T-helper 2 cell treated with Interferon-gamma antibody and Interleukin-4, amounts not matched to agents 5 μg/mL and 100 μg/mL, for 36 hours (primary cell): ENCODE measurements around the gene GMCL2.

ENCODE experiments used
- DNase-seq: peaks from one replicate; pipeline ENCODE4 v3.0.0; 2021; ENCODE audit warnings: low spot score
- H3K27ac Mint-ChIP-seq: one replicate; pipeline ENCODE4 v1.8.0; 2021; ENCODE audit warnings: mild to moderate bottlenecking, mixed read lengths
- H3K27me3 Mint-ChIP-seq: one replicate; pipeline ENCODE4 v1.8.0; 2021; ENCODE audit warnings: low read depth, mixed read lengths
- H3K36me3 Mint-ChIP-seq: one replicate; pipeline ENCODE4 v1.8.0; 2021; ENCODE audit warnings: low read depth, mixed read lengths
- H3K4me1 Mint-ChIP-seq: one replicate; pipeline ENCODE4 v1.8.0; 2021; ENCODE audit warnings: low read depth, mixed read lengths
- H3K4me3 Mint-ChIP-seq: one replicate; pipeline ENCODE4 v1.8.0; 2022; ENCODE audit warnings: mild to moderate bottlenecking, moderate library complexity, mixed read lengths
- H3K9me3 Mint-ChIP-seq: one replicate; pipeline ENCODE4 v1.8.0; 2021; ENCODE audit warnings: mixed read lengths

GMCL2 gene

DNA sequence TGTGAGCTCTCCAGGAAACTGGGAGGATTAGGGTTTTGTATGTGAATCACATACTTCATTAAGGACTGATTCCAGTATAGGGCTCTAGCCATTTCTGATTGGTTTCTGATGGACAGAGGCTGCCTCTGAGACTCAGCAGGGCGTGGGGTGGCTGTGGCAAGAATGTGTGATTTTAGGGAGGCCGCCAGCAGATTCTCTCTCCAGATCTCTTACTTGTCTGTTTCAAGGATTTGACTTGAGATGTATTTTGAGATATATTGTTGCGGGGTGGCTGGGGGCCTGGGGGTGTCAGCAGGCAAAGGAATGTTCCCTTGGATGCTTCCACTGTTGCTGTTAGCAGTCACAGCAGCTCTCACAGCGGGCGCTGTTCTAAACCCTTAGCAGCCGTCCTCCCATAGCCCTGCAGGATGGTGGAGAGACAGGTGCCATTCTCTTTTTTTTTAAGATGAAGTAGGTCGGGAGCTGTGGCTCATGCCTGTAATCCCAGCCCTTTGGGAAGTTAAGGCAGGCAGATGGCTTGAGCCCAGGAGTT, 9.2 kb upstream of the GMCL2 start:
- H3K27ac Mint-ChIP-seq, result no peak overlapping the region
- no peak overlapping the region for H3K4me3 Mint-ChIP-seq
- no peak for DNase-seq

GRCh38 chr5:178194026-178194425, 6.9 kb upstream of the GMCL2 start:
- H3K27me3 Mint-ChIP-seq, result peaks cover 24% of the 10 kb centered on the region
- no peak overlapping the region for H3K4me3 Mint-ChIP-seq
- H3K4me1 Mint-ChIP-seq, result peaks cover 10% of the 10 kb centered on the region
- no peak for DNase-seq
- no peaks in the 10 kb centered on the region for H3K36me3 Mint-ChIP-seq
- no peaks in the 10 kb centered on the region for H3K9me3 Mint-ChIP-seq
- no peak overlapping the region for H3K27ac Mint-ChIP-seq

More for the DNA sequence above, 9.2 kb upstream of the GMCL2 start:
- Mint-ChIP-seq H3K9me3 (no peaks in the 10 kb centered on the region), H3K4me1 (peaks cover 10% of the 10 kb centered on the region), H3K36me3 (no peaks in the 10 kb centered on the region), H3K27me3 (peaks cover 24% of the 10 kb centered on the region)

DNA sequence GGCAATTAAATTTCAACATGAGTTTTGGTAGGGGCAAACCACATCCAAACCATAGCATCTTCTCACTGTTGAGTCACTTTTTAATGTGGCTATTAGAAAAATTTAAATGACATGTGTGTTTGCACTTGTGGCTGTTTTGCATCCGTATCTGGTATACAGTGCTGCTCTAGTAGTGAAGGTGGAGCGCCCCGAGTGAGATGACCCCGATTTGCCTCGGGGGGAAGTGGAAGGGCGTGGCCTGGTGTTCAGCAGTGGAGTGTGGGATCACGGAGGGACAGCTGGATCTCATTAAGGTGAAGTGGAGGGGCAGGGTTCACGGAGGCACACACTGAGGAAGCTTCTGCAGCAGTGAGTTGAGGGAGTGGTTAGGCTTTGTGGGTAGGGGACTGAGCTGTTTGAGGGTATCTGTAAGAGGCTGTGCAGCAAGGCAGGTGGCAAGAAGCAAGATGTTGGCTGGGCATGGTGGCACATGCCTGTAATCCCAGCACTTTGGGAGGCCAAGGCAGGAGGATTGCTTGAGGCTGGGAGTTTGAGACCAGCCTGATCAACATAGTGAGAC, 6.2 kb upstream of the GMCL2 start:
- no peaks in the 10 kb centered on the region for H3K36me3 Mint-ChIP-seq
- no peak overlapping the region for H3K27ac Mint-ChIP-seq
- H3K9me3 Mint-ChIP-seq, result no peaks in the 10 kb centered on the region
- H3K27me3 Mint-ChIP-seq, result peaks cover 24% of the 10 kb centered on the region
- peaks cover 10% of the 10 kb centered on the region for H3K4me1 Mint-ChIP-seq
- no peak overlapping the region for H3K4me3 Mint-ChIP-seq
- no peak for DNase-seq

- H3K27ac Mint-ChIP-seq, result no peak overlapping the region
- H3K36me3 Mint-ChIP-seq, result no peaks in the 10 kb centered on the region
- no peaks in the 10 kb centered on the region for H3K9me3 Mint-ChIP-seq
- DNase-seq, result no peak
- peaks cover 24% of the 10 kb centered on the region for H3K27me3 Mint-ChIP-seq
- H3K4me3 Mint-ChIP-seq, result no peak overlapping the region
- H3K4me1 Mint-ChIP-seq, result peaks cover 10% of the 10 kb centered on the region
Measured at GRCh38 chr5:178192787-178193186, 5.6 kb upstream of the GMCL2 start.

GRCh38 chr5:178192244-178192643, 5.1 kb upstream of the GMCL2 start:
- H3K9me3 Mint-ChIP-seq, result no peaks in the 10 kb centered on the region
- H3K4me3 Mint-ChIP-seq, result no peak overlapping the region
- peaks cover 24% of the 10 kb centered on the region for H3K27me3 Mint-ChIP-seq

GRCh38 chr5:178191661-178192060, 4.5 kb upstream of the GMCL2 start:
- Mint-ChIP-seq H3K4me3 (no peak overlapping the region), H3K27ac (no peak overlapping the region), H3K27me3 (peaks cover 24% of the 10 kb centered on the region), H3K4me1 (peaks cover 10% of the 10 kb centered on the region), H3K9me3 (no peaks in the 10 kb centered on the region), H3K36me3 (no peaks in the 10 kb centered on the region)
- no peak for DNase-seq

More at GRCh38 chr5:178192244-178192643, 5.1 kb upstream of the GMCL2 start:
- peaks cover 10% of the 10 kb centered on the region for H3K4me1 Mint-ChIP-seq
- H3K27ac Mint-ChIP-seq, result no peak overlapping the region
- no peak for DNase-seq
- no peaks in the 10 kb centered on the region for H3K36me3 Mint-ChIP-seq

GRCh38 chr5:178189433-178189832, 2.3 kb upstream of the GMCL2 start:
- no peaks in the 10 kb centered on the region for H3K9me3 Mint-ChIP-seq
- H3K4me3 Mint-ChIP-seq, result no peak overlapping the region
- H3K36me3 Mint-ChIP-seq, result no peaks in the 10 kb centered on the region
- H3K27me3 Mint-ChIP-seq, result peaks cover 17% of the 10 kb centered on the region
- H3K27ac Mint-ChIP-seq, result no peak overlapping the region
- H3K4me1 Mint-ChIP-seq, result peaks cover 9% of the 10 kb centered on the region
- DNase-seq, result no peak

DNA sequence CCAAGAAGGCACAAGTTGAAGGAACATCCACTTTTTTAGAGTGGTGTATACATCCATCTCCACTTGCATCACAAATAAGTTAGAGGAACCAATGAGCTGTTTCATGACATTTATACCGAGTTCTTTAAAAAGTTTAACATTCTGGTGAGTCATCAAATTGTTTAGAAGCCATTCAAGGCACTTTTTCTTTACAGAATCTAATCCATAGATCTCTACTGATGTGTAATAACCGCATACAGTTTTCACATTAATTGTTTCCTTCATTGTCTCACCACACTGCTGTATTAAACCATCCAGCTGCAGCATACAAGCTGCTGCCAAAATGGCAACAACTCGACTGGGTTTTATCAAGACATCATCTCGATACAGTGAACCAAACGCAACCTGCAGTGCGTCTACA, 744 bp downstream of the GMCL2 start:
- H3K4me3 Mint-ChIP-seq, result no peak overlapping the region
- H3K4me1 Mint-ChIP-seq, result peaks cover 6% of the 10 kb centered on the region
- H3K9me3 Mint-ChIP-seq, result no peaks in the 10 kb centered on the region
- no peaks in the 10 kb centered on the region for H3K27me3 Mint-ChIP-seq
- no peaks in the 10 kb centered on the region for H3K36me3 Mint-ChIP-seq
- H3K27ac Mint-ChIP-seq, result no peak overlapping the region
- DNase-seq, result no peak

- Mint-ChIP-seq H3K4me1 (peaks cover 8% of the 10 kb centered on the region), H3K36me3 (no peaks in the 10 kb centered on the region), H3K27ac (no peak overlapping the region), H3K27me3 (no peaks in the 10 kb centered on the region), H3K9me3 (no peaks in the 10 kb centered on the region), H3K4me3 (no peak overlapping the region)
- no peak for DNase-seq
Measured at GRCh38 chr5:178182158-178182876, 4.9 kb downstream of the GMCL2 start.

DNA sequence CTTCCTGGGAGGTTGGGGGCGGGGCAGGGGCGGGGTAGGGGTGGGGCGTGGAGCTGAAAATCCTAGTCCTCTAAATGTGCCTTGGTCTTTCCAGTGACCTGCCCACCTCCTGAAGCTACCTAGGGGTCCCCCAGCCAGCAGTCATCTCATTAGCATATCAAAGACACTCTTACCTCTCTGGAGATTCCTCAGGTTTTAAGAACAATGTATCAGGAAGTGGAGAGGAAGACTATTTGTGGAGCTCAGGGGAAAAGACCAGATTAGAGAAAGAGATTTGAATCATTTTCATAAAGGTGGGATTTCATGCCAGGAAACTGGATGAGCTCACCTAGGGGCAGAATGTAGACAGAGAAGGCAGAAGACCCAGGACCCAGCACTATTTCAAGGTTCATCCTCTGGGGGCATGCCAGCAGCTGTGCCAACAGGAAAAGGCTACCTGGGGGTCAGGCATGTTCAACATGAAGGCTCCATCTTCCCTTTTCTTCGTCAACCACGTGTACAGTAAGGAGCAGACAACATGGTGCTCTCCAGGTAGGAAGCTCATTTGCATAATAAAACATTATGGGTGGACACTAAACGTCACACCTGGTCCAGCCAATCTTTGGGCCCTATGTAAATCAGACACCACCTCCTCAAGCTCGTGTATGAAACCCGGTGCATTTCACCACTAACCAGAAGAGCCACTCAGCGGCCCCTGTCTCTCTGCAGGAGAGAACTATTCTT, 6.9 kb downstream of the GMCL2 start:
- no peaks in the 10 kb centered on the region for H3K9me3 Mint-ChIP-seq
- peaks cover 8% of the 10 kb centered on the region for H3K4me1 Mint-ChIP-seq
- no peaks in the 10 kb centered on the region for H3K27me3 Mint-ChIP-seq
- H3K36me3 Mint-ChIP-seq, result no peaks in the 10 kb centered on the region
- no peak overlapping the region for H3K4me3 Mint-ChIP-seq
- no peak overlapping the region for H3K27ac Mint-ChIP-seq
- no peak for DNase-seq

- Mint-ChIP-seq H3K27ac (no peak overlapping the region), H3K4me3 (no peak overlapping the region), H3K4me1 (peaks cover 8% of the 10 kb centered on the region), H3K36me3 (no peaks in the 10 kb centered on the region), H3K9me3 (no peaks in the 10 kb centered on the region), H3K27me3 (no peaks in the 10 kb centered on the region)
- DNase-seq, result no peak
Measured at GRCh38 chr5:178177569-178177968, 9.6 kb downstream of the GMCL2 start.

DNA sequence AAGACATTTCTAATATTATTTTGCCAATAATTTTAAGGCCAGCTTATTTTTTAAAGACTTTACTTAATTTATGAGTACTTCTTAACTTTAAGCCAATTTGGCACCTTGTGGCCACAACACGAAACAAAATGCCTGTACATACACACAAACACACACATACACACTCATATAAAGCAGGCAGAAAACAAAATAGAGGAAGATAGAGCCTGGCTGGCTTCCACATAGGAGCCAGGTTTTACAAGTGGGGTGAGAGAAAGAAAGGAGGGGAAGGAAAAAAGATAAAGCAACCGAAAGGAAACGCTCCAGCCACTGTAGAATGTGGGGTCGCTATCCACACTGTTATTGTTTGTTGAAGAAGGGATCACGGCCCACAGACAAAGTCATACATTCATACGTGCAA, 10.4 kb downstream of the GMCL2 start:
- Mint-ChIP-seq H3K4me3 (no peak overlapping the region), H3K4me1 (peaks cover 2% of the 10 kb centered on the region), H3K9me3 (no peaks in the 10 kb centered on the region), H3K27ac (no peak overlapping the region), H3K36me3 (no peaks in the 10 kb centered on the region), H3K27me3 (no peaks in the 10 kb centered on the region)
- no peak for DNase-seq

DNA sequence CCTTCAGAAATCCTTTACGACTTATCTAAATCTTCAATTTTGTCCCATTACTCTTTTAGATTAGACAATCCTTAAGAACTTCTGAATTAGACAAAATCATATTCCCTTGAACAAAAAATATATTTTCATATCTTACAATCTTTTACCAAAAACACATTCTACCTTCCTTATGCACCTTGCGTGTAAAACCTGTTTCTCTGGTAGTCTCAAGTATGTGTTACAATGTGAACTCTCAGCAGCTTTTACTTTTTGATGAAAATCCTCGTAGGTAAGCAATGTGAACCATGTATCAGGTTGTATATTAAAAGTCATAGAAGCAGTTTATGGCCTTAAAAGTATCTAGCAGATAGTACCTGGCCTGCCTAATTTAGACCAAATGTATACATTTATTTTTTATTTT, 12.7 kb downstream of the GMCL2 start:
- Mint-ChIP-seq H3K4me3 (no peak overlapping the region), H3K4me1 (no peaks in the 10 kb centered on the region), H3K27me3 (peaks cover 1% of the 10 kb centered on the region), H3K27ac (no peak overlapping the region), H3K9me3 (no peaks in the 10 kb centered on the region), H3K36me3 (no peaks in the 10 kb centered on the region)
- DNase-seq, result no peak

DNA sequence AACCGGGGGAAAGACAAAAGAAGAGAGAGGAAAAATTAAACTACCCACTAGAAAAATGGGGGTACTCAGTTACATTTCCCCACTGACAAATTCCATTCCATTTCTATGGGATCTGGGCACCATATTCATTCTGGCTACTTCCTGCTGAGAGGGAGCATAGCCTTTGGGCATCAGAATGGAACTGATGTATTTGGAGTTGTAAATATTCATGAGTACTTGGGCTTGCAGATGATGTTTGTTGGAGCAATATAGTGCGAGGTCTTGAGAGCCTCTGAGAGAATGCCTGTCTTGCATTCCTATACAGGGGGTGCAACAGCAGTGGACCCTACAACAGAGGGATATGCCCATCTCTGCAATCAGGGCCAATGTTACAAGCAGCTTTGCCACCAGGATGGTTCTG, 16.7 kb downstream of the GMCL2 start:
- Mint-ChIP-seq H3K4me3 (no peak overlapping the region), H3K9me3 (no peaks in the 10 kb centered on the region), H3K36me3 (no peaks in the 10 kb centered on the region), H3K27ac (no peak overlapping the region), H3K4me1 (no peaks in the 10 kb centered on the region), H3K27me3 (peaks cover 6% of the 10 kb centered on the region)
- no peak for DNase-seq
